HUES64 (cell line): ENCODE data around the gene GDF15.

Source experiments
- H3K27ac ChIP-seq: 2 replicates; pipeline ENCODE4 v1.7.0; 2013; ENCODE audit warnings: low read depth, low read length, inconsistent platforms
- H3K27me3 ChIP-seq: 2 replicates; pipeline ENCODE4 v1.6.1; 2013; ENCODE audit warnings: mild to moderate bottlenecking, low read length; ENCODE audit not compliant: insufficient read depth
- H3K36me3 ChIP-seq: 2 replicates; pipeline ENCODE4 v1.6.1; 2013; ENCODE audit warnings: mild to moderate bottlenecking, low read length; ENCODE audit not compliant: insufficient read depth
- H3K4me1 ChIP-seq: 2 replicates; pipeline ENCODE4 v1.6.1; 2013; ENCODE audit warnings: mild to moderate bottlenecking, low read length, moderate library complexity; ENCODE audit not compliant: insufficient read depth
- H3K4me3 ChIP-seq: 2 replicates; pipeline ENCODE4 v1.5.1; 2013; ENCODE audit warnings: mild to moderate bottlenecking, low read length, moderate library complexity
- H3K9ac ChIP-seq: 2 replicates; pipeline ENCODE4 v1.6.1; 2013; ENCODE audit warnings: mild to moderate bottlenecking, low read depth, low read length
- H3K9me3 ChIP-seq: 2 replicates; pipeline ENCODE4 v1.6.1; 2013; ENCODE audit warnings: low read depth, low read length; ENCODE audit not compliant: insufficient read depth
- WGBS: fragments of 150-250, 120-280 bp; methylation state at CpG from one replicate; pipeline ENCODE4 v1.1.7; 2013; ENCODE audit warnings: missing lambda C conversion rate; 5-methylcytosine and 5-hydroxymethylcytosine counted together

The GDF15 gene

DNA sequence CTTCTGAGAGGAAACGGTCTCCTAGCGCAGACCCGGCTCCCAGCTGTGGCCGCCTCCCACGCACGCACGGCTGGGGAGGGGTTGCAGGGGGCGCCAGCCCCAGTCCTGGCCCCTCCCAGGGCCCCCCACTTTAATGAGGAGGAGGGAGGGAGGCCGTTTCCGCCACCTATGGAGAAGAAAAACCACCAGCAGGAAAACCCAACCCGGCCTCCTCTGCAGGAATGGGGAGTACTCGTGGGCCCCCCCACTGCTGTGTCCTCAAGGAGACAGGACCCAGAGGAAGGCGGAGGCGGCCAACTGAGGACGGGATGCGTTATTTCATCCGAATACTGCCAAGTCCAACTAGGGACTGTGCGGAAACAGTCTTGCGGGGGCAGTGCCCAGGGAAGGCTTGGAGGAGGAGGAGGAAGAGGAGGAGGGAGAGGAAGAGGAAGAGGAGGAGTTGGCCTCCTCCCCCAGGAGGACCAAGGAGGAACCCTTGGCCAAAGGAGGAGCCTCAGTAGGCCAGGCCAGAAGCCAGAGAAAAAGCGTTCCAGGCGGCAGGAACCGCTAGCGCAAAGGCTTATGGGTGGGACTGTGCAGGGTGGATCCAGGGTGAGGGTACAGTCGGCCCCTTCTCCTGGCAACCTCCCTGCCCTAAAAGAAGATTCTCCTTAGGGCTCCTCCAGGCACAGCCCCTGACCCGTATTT lies 29.4 kb downstream of the GDF15 start:
- 77% methylated on average over 25 of the region's 25 CpGs for whole genome bisulfite sequencing

DNA sequence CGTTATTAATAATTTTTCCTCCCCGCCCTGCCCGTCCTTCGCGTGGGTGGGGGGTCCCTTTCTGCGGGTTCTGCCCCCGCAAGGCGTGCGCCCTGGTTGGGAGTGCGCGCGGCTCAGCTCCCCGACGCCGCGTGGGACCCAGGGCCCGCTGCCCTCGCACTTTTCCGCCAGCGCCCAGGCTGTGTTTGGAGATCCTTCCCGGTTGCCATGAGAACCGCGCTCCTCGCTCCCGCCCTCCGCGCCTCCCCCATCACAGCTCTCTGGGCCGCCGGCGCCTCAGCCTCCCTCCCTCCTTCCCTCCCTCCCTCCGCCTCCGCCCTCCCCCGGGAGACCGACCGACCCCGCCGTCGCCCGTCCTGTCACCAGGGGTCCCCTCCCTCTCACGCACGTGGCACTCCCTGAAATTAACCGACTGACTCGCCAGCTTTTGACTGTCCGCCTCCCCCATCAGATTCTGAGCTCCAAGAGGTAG lies 30.9 kb downstream of the GDF15 start:
- WGBS, result under 1% methylated on average over 44 of the region's 44 CpGs
- H3K9ac ChIP-seq, result peak overlapping the region; percentile 87
- H3K9me3 ChIP-seq, result no peaks in the 10 kb centered on the region
- H3K27me3 ChIP-seq, result peaks cover 30% of the 10 kb centered on the region
- H3K4me1 ChIP-seq, result peaks cover 7% of the 10 kb centered on the region
- H3K27ac ChIP-seq, result peak overlapping the region; percentile 94
- peak overlapping the region; percentile 66 for H3K4me3 ChIP-seq
- no peaks in the 10 kb centered on the region for H3K36me3 ChIP-seq

More for the DNA sequence above, 29.4 kb downstream of the GDF15 start:
- Histone ChIP-seq H3K4me1 (peaks cover 7% of the 10 kb centered on the region; the same call in 1 of the 2 replicates), H3K9me3 (no peaks in the 10 kb centered on the region), H3K27me3 (peaks cover 25% of the 10 kb centered on the region), H3K4me3 (no peak overlapping the region), H3K36me3 (no peaks in the 10 kb centered on the region), H3K27ac (no peak overlapping the region), H3K9ac (no peak overlapping the region)

DNA sequence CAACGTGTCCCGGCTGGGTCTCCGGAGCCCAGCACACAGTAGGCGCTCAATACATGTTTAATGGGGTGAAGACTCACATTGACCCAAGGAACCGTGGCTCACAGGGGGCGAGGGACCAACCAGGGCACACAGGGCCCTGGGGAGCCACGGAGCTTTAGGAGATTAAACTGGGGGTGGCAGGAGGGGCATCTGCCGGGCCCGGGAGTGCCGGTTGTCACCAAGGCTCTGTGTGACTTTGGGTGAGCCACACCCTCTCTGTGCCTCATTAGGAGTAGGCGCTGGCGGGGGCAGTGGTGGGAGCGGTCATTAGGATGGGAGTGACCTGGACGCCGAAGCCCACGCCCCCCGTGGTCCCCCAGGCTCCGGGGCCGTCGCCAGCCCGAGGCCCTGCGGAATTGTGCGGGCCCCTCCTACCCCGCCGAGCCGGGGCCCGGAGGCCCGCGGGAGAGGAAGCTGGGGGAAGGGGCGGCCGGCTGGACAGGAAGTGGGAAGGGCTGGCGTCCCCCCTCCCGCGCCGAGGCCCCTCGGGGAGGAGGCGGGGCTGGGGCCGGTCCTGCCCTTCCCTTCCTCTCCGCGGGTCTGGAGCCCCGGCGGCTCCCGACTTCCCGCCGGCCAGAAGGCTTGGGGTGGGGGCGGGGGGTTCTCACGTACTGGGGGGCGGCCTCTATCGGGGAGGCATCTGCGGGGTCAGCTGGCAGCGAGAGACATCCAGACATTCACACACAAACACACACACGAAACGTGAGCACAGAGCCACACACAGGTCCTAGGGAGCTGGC lies 31.5 kb downstream of the GDF15 start:
- Histone ChIP-seq H3K27ac (peak overlapping the region; percentile 94), H3K9me3 (no peaks in the 10 kb centered on the region), H3K9ac (peak overlapping the region; percentile 65), H3K4me1 (peaks cover 7% of the 10 kb centered on the region), H3K36me3 (no peaks in the 10 kb centered on the region), H3K27me3 (peaks cover 29% of the 10 kb centered on the region), H3K4me3 (peak overlapping the region; percentile 66)
- WGBS, result under 1% methylated on average over 44 of the region's 53 CpGs

DNA sequence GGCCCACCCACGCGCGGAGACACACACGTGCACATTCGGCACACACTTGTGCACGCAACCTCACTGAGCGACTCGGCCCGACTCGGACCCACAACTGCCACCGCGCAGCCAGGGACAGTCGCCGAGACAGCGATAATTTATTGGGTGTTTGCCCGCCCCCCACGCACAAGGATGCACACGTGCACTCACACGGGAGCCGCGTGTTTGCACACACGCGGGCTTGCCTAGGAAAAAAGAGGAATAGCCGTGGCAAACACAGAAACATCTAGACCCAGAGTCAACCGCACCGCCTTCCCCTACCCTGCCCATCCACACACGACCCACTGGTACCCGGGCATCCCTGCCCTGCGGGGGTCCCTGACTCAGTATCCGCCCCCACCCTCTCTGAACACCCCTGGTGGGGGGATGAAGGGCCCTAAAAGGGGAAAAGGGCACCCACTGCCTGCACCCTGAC lies 32.1 kb downstream of the GDF15 start:
- Histone ChIP-seq H3K27ac (no peak overlapping the region), H3K27me3 (peaks cover 27% of the 10 kb centered on the region), H3K4me3 (peak overlapping the region; percentile 59), H3K4me1 (peaks cover 7% of the 10 kb centered on the region), H3K36me3 (no peaks in the 10 kb centered on the region), H3K9me3 (no peaks in the 10 kb centered on the region), H3K9ac (no peak overlapping the region)
- WGBS, result 13% methylated on average over 23 of the region's 30 CpGs

DNA sequence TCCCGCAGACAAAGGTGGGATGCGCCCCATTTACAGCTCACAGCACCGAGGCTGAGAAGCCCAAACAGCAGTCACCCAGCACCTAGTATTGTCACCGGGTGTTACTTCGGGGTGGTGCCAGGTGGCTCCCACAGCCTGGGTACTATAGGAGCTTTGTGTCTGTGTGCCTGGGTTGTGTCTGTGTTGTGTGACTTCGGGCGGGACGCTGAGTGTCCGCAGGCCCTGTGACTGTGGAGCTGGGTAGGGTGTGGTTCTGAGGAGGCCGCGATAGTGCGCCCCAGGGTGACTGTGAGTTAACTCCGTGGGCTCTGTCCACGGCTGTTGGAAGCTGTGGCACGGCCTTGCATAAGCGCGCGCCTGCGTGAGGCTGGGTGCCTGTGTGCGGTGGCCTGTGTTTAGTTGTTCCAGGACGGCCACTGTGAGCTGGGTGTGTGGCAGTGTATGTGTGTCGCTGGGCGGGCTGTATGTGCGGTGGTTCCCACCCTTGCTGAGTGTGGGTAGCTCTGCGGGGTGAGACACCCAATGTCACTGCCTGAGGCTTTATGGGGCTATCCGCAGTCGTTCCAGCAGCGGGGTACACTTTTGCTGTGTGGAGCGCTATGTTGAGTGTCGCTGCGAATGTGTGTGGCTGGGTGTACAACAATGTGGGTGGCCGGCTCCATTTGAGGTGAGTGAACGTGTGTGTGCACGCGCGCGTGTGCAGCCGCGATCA lies 32.7 kb downstream of the GDF15 start:
- no peaks in the 10 kb centered on the region for H3K36me3 ChIP-seq
- peaks cover 27% of the 10 kb centered on the region for H3K27me3 ChIP-seq
- H3K9ac ChIP-seq, result no peak overlapping the region
- no peak overlapping the region for H3K27ac ChIP-seq
- H3K9me3 ChIP-seq, result no peaks in the 10 kb centered on the region
- 24% methylated on average over 39 of the region's 39 CpGs for WGBS
- H3K4me3 ChIP-seq, result peak overlapping the region; percentile 59
- H3K4me1 ChIP-seq, result peaks cover 7% of the 10 kb centered on the region

DNA sequence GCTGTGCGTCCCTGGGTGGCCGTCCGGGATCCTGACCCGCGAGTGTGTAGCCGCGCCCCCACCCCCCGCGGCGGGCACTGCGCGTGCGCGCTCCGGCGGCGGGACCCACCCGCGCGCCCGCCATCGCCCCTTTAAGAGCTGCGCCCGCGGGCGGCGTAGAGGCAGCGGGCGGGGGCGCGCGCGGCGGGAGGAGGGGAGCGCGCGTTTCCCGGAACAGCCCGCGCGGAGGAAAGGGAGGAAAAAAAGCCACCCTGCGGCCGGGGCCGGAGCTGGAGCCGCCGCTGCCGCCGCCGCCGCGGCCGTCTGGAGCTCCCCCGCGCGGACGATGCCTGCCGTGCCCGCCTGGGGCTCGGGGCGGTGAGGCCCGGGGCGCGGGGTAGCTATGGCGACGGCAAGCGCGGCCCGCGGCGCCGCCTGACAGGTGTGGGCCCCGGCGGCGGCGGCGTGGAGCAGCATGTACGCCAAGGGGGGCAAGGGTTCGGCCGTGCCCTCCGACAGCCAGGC lies 33.3 kb downstream of the GDF15 start, which contains the start of gene SSBP4:
Gene SSBP4, plus strand, starts transcription at position 204 of the 504 bp plus-strand sequence. Its CDS starts 251 bp downstream, at position 455.
- WGBS, result under 1% methylated on average over 80 of the region's 80 CpGs
- Histone ChIP-seq H3K9ac (peak within 1 kb of the TSS; percentile 61), H3K4me1 (peaks cover 12% of the 10 kb centered on the region), H3K36me3 (no peaks in the 10 kb centered on the region), H3K27ac (no peak within 1 kb of the TSS), H3K9me3 (no peaks in the 10 kb centered on the region), H3K4me3 (peak within 1 kb of the TSS; percentile 59), H3K27me3 (peaks cover 27% of the 10 kb centered on the region)

DNA sequence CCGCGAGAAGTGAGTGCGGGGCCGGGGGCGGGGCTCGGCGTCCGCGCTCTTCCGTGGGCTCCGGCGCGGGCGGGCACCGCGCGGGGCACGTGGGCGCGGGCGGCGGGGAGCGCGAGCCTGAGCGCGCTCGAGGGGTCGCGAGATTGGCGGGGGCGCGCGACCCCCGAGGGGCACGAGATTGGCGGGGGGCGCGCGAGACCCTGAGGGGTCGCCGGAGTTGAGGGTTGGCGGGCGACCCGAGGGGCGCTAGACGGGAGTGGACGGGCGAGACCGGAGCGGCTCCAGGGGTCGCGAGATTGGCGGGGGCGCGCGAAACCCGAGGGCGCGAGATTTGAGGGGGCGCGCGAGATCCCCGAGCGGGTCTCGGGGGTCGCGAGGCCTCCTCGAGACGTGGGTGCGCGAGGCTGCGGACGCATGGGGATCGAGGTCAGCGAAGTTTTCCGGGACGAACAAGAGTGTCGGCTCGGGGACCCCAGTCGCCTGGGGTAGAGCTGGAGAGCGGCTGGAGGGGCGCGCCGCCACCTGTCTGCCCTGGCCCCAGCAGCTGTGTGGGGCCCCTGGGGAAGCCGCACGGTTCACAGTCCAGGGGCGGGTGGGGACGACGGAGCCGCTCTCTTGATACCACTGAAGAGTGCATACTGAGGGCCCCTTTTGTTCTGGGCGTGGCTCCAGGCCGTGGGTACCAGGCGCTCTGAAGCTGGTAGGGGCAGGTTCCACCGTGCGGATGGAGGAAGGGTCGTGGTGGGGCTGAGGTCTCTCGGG lies 33.9 kb downstream of the GDF15 start:
- H3K36me3 ChIP-seq, result no peaks in the 10 kb centered on the region
- H3K4me1 ChIP-seq, result peaks cover 14% of the 10 kb centered on the region
- H3K9ac ChIP-seq, result peak overlapping the region; percentile 61
- peak overlapping the region; percentile 59 for H3K4me3 ChIP-seq
- H3K27me3 ChIP-seq, result peaks cover 27% of the 10 kb centered on the region
- no peak overlapping the region for H3K27ac ChIP-seq
- WGBS, result 4% methylated on average over 97 of the region's 97 CpGs
- H3K9me3 ChIP-seq, result no peaks in the 10 kb centered on the region

DNA sequence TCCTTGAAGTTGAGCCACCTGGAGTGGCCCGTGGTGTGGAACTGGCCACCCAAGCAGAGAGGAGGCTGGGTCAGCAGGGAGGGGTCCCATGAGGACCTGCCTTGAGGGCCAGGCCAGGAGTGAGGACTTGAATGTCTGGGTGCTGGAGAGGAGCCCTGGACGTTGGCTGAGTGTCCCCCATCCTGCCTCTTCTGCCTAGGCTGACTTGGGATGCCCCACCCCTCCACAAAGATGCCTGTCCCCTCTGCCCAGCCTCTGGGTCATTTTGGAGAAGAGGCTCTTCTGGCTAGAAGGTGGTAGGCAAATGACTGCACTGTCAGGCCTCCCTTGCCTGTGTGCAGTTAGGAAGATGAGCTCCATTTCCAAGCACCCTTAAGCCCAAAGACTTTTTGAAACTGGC lies 35.0 kb downstream of the GDF15 start:
- peaks cover 27% of the 10 kb centered on the region for H3K27me3 ChIP-seq
- no peaks in the 10 kb centered on the region for H3K36me3 ChIP-seq
- WGBS, result 78% methylated on average over 2 of the region's 2 CpGs
- H3K9me3 ChIP-seq, result no peaks in the 10 kb centered on the region
- no peak overlapping the region for H3K27ac ChIP-seq
- H3K9ac ChIP-seq, result no peak overlapping the region
- H3K4me3 ChIP-seq, result no peak overlapping the region
- peaks cover 14% of the 10 kb centered on the region for H3K4me1 ChIP-seq

DNA sequence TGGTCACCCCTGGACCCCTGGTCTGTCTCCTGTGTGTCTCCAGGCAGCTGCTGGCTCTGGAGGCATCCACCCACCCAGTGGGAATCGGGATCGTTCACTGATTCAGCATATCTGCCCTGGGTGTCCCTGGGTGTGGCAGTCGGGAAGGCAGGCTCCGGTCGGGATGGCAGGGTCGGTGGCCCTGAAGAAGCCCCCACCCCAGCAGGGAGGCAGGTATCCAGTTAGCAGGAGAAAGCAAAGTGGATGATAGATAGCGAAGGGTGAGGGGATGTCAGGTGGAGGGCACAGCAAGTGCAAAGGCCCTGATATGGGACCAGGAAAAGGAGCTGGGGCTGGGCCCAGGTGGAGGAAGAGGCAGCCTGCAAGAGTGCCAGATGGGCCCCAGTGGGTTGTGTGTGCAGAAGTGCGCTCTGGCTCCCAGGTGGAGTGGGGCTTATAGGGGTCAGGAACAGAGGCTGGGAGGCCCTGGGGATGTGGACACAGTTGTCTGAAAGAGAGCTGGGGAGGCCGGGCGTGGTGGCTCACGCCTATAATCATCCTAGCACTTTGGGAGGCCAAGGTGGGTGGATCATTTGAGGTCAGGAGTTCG lies 35.5 kb downstream of the GDF15 start:
- Histone ChIP-seq H3K9me3 (no peaks in the 10 kb centered on the region), H3K27me3 (peaks cover 27% of the 10 kb centered on the region), H3K9ac (no peak overlapping the region), H3K4me3 (no peak overlapping the region), H3K36me3 (no peaks in the 10 kb centered on the region), H3K27ac (no peak overlapping the region), H3K4me1 (peaks cover 14% of the 10 kb centered on the region)
- WGBS, result 92% methylated on average over 12 of the region's 12 CpGs

DNA sequence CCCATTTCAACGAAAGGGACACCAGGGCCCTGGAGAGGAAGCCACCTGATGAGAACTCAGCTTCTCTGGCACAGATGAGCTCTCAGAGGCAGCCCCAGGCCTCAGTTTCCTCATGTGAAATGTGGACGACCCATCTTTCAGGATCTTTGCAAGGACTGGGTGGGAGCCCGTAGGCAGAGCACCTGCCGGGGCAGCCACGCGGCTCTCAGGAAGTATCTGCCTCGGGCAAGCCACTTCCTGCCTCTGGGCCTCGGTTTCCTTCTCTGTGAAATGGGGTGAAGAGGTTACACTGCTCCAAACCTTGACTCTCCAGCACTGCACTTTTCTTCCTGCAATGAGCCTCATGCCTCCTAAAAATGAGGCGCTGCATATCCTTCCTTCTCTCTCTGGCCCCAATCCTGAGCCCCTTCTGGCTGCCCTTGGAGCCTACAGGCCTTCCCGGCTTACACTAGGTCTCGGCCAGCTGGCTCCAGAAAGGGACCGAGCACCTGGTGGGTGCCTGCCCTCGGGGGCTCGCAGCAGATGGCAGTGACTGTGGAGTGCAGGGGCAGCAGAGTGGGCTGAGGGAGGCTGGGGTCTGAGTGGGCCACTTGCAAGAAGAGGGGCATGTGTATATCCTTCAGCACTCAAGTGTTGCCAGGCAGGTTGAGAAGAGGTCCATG lies 36.7 kb downstream of the GDF15 start:
- no peak overlapping the region for H3K4me3 ChIP-seq

More for the DNA sequence above, 36.7 kb downstream of the GDF15 start:
- peaks cover 14% of the 10 kb centered on the region for H3K4me1 ChIP-seq
- 90% methylated on average over 14 of the region's 14 CpGs for whole genome bisulfite sequencing
- H3K9me3 ChIP-seq, result no peaks in the 10 kb centered on the region
- no peaks in the 10 kb centered on the region for H3K36me3 ChIP-seq
- no peak overlapping the region for H3K27ac ChIP-seq
- no peak overlapping the region for H3K9ac ChIP-seq
- H3K27me3 ChIP-seq, result peaks cover 27% of the 10 kb centered on the region
